Stimulated activated CD4-positive, alpha-beta T cell treated with anti-CD3 and anti-CD28 coated beads, Interleukin-12 subunit alpha, Interleukin-12 subunit beta, amount 100 ng/mL, for 24 hours (primary cell): ENCODE data around the gene TRAPPC10.
"Not testable (repeated sequence)": the region's sequence is repeated elsewhere in the genome, so short reads cannot be mapped to it uniquely, and the experiment has no call there.

Experiments
- DNase-seq, 2 experiments: peaks; one replicate each; pipeline ENCODE4 v3.0.0-alpha.2; 2020; ENCODE audit warnings: low read depth in 2 of 2

The TRAPPC10 gene

GRCh38 chr21:44143996-44144395 lies 131.9 kb downstream of the TRAPPC10 start:
- not testable (repeated sequence) for DNase-seq

DNA sequence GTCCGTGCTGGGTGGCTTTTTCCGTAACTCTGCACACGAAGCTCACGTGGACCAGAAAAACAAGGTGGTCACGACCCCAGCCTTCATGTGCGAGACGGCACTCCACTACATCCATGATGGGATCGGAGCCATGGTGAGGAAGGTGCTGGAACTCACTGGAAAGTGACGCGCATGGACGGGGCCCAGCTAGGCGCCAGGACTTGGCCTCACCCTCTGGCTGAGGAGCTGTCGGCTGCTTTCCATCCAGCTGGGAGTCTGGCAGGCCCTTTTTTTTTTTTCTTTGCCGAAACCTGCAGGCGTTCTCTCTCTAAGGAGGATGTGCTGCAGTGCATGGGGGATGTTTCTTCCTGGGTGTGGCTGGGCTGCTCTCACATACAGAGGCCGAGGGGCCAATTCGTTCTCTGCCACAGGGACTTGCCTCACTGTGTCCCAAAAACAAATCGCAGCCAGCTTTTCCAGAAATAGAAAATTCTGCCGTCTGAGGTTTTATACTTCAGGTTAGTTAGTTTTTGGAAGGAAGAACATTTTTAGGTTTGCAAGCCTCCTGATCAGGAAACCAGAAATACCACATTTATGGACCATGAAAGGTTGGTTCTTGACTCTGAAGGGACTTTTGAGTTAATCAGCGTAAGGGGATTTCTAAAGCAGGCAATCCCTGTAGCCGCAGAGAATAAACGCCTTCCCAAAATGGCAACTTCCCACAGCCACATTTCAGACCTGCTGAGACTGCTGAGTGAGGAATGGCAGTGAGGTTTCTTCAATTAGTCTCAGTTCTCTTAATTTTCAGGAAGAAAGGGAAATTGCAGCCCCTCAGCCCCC lies 132.9 kb downstream of the TRAPPC10 start:
- not testable (repeated sequence) for DNase-seq

DNA sequence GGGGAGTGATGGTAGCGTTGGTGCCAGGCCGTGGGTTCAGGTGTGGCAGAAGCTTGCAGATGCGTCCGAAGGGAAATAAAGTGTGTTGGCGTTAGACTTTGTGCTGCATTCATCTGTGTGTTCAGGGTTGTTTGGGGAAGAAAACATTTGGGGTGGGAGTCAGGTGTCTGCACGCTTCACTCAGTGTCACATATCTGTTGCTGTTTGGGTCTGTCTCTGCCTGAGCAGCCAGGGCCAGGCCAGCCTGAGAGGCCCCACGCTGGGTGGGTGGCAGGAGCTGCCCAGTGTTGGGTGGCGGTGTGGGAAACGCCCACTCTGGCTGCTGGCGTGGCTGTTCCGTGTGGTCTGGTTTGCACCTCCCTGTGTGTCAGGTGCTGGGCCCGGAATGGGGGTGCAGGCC lies 133.5 kb downstream of the TRAPPC10 start:
- not testable (repeated sequence) for DNase-seq

DNA sequence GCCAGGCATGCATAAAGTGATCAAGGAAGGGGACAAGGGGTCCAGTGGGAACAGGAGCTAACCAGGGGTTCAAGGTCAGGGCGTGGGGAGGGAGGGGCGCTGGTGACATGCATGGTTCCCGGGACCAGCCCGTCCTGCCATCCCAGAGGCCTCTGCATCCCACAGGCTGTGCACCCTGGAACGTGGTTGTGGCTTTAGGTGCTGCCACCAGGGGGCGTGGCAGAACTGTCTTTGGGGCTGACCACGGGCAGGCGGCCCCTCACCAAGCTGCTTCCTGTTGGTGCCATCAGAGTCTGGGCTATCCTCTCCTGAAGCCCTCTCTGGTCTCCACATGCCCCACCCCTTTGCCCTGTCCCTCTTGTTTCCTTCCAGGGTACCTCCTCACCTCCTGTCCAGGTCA lies 135.0 kb downstream of the TRAPPC10 start:
- DNase-seq, result not testable (repeated sequence)

DNA sequence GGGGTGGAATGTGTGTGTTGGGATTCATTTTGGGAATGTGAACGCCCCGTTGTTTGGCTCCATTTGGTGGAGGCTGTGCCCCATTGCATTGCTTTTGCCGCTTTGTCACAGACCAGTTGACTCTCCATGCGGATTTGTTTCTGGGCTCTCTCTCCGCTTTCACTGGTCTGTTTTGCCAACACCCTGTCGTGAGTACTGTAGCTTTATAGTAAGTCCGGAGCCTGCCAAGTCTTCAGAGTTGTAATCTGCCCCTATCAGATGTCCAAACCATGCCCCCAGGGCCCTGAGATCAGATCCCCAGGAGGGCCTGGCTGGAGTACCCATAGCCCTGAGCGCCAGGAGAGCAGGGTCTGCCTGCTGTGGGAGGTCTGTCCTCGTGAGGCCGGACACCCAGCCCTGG lies 138.1 kb downstream of the TRAPPC10 start:
- not testable (repeated sequence) for DNase-seq

GRCh38 chr21:44153214-44153888 lies 141.2 kb downstream of the TRAPPC10 start:
- not testable (repeated sequence) for DNase-seq

DNA sequence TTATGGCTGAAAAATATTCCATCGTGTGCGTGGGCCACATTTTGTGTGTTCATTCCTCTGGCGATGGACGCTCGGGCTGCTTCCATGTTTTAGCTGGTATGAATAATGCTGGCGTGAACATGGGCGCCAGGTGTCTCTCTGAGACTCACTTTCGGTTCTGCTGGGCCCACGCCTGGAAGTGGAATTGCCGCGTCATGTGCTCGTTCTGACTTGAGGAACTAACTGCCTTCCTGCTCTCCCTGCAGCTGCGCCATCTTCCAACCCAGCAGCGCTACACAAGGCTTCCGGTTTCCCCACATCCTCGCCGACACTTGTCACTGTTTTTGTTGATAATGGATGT lies 141.8 kb downstream of the TRAPPC10 start:
- peak; percentile 43 to 46 for DNase-seq

- not testable (repeated sequence) for DNase-seq
Observed at GRCh38 chr21:44154816-44155230, 142.7 kb downstream of the TRAPPC10 start.

GRCh38 chr21:44155231-44155993 lies 143.3 kb downstream of the TRAPPC10 start:
- not testable (repeated sequence) for DNase-seq

- DNase-seq, result not testable (repeated sequence)
Observed at GRCh38 chr21:44155994-44156380, 143.9 kb downstream of the TRAPPC10 start.
